Ovary (tissue), 3 donors: ENCODE measurements around the gene KCNQ5.

Experiments
- CTCF ChIP-seq, 3 donors: fragments of 450-650 bp in 2 of 3; fragments of 200-600 bp in 1 of 3; IDR thresholded peaks; one replicate each; pipeline versions ENCODE4 v1.5.1 to v1.8.0; 2016 to 2022; ENCODE audit warnings: antibody characterized with exemption in 3 of 3, mild to moderate bottlenecking in 1 of 3
- EP300 ChIP-seq: sonication (generic); formaldehyde crosslinking; IDR thresholded peaks from one replicate; pipeline ENCODE4 v1.6.1; 2017; ENCODE audit warnings: antibody characterized with exemption
- POLR2A ChIP-seq: fragments of 450-650 bp; IDR thresholded peaks from one replicate; pipeline ENCODE4 v1.6.1; 2017; ENCODE audit warnings: antibody characterized with exemption, mild to moderate bottlenecking, moderate library complexity
- donor health status: DM: no; HTN: no; CAD: no.

- TF ChIP-seq CTCF (IDR thresholded peaks at IDR 0.05) (no peak), POLR2A (no peak), EP300 (no peak)
These were observed 464.9 kb downstream of the KCNQ5 start for GRCh38 chr6:73086726-73087125.
